Measurements from ENCODE around the gene ITFG2. TPM values are rescaled to one million over a fixed set of nuclear protein-coding genes. Genes with fewer than 3 reads are reported as not detected.

Gene ITFG2
- total RNA-seq, 3 donors from 2014 or later, result 22.2 to 48.9 (median 35.1) TPM

GRCh38 chr12:2795291-2796186 is 16.9 kb upstream of the ITFG2 start:
- DNase-seq (ENCODE audit: low spot score in 2 of 2), result peak; percentile 56 to 83
- H3K27me3 ChIP-seq, result no peaks in the 10 kb centered on the region
- peak overlapping the region; percentile 84 to 96 for H3K27ac ChIP-seq
- H3K36me3 ChIP-seq, result no peaks in the 10 kb centered on the region
- H3K9me3 ChIP-seq, result no peaks in the 10 kb centered on the region
- TF ChIP-seq POLR2AphosphoS5 (IDR thresholded peaks at IDR 0.05), result peak in 2 of 3 donors; percentile 15 to 34
- no peak for TF ChIP-seq POLR2A (IDR thresholded peaks at IDR 0.05)
- peak overlapping the region; percentile 89 to 96 (median 92) for H3K4me3 ChIP-seq
- peaks cover 0 to 15% of the 10 kb centered on the region in 2 donors for H3K4me1 ChIP-seq
- intact Hi-C loops (cut with DNase I; ENCODE audit: low total_unique reads), result no loop called here

DNA sequence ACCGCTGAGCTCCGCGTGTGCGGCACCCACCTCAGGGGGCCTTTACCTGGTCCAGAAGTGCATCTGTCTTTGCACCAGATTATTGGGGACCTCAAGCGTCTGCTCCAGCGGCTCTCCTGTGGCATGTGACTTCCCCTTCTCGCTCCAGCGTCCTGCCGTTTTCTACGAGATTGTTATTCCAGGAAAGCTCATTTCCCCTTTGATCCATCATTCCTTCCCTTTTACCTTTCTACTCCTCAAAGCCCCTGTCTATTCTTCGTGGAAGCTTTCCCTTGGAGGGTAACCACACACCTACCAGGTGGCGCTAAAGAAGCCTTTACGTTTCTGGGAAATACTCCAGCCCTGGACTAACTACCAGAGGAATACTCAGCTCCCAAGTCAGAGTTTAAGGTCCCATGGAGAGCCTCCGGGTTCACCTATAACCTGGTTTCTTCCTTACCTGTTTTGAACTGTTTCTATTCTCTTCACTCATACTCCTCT is 16.2 kb upstream of the ITFG2 start:
- intact Hi-C loops (cut with DNase I; ENCODE audit: low total_unique reads), result no loop called here
- Histone ChIP-seq H3K4me1 (peaks cover 4 to 21% of the 10 kb centered on the region in 2 donors), H3K27me3 (no peaks in the 10 kb centered on the region), H3K27ac (peak overlapping the region; percentile 79 to 96), H3K9me3 (no peaks in the 10 kb centered on the region), H3K4me3 (peak overlapping the region; percentile 89 to 96 (median 92)), H3K36me3 (no peaks in the 10 kb centered on the region)
- no peak for DNase-seq (ENCODE audit: low spot score in 2 of 2)
- TF ChIP-seq POLR2A (IDR thresholded peaks at IDR 0.05) (no peak), CTCF (IDR thresholded peaks at IDR 0.05) (no peak), POLR2AphosphoS5 (IDR thresholded peaks at IDR 0.05) (no peak)

- H3K9me3 ChIP-seq, result no peaks in the 10 kb centered on the region
- no peaks in the 10 kb centered on the region for H3K36me3 ChIP-seq
- intact Hi-C loops (cut with DNase I; ENCODE audit: low total_unique reads), result no loop called here
- H3K27me3 ChIP-seq, result no peaks in the 10 kb centered on the region
- TF ChIP-seq POLR2A (IDR thresholded peaks at IDR 0.05) (no peak), POLR2AphosphoS5 (IDR thresholded peaks at IDR 0.05) (no peak), CTCF (IDR thresholded peaks at IDR 0.05) (no peak)
- H3K4me3 ChIP-seq, result no peak overlapping the region
- peaks cover 4 to 24% of the 10 kb centered on the region in 2 donors for H3K4me1 ChIP-seq
- no peak for DNase-seq (ENCODE audit: low spot score in 2 of 2)
- peak overlapping the region; percentile 17 to 20 for H3K27ac ChIP-seq
Observed at GRCh38 chr12:2797721-2798418, 14.6 kb upstream of the ITFG2 start.

DNA sequence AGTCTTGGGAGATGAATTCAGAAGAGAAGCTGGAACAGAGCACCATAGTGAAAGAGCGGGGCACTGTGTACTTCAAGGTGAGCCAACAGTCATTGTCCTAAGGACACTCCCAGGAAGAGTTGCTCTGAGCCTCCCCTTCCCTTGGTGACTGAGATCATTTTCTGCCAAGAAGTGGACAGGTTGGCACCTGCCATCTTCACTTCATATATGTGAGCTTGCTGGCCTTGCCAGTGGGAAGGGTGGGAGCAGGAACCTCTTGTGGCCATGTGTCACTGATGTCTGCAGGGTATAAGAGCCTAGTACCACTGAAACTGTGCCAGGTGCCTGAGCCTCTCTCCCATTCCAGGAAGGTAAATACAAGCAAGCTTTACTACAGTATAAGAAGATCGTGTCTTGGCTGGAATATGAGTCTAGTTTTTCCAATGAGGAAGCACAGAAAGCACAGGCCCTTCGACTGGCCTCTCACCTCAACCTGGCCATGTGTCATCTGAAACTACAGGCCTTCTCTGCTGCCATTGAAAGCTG is 12.4 kb upstream of the ITFG2 start:
- H3K27ac ChIP-seq, result peak overlapping the region; percentile 64 to 72
- H3K4me1 ChIP-seq, result peaks cover 4 to 24% of the 10 kb centered on the region in 2 donors
- no peaks in the 10 kb centered on the region for H3K27me3 ChIP-seq
- H3K36me3 ChIP-seq, result peaks cover 5% of the 10 kb centered on the region
- no peak for DNase-seq (ENCODE audit: low spot score in 2 of 2)
- intact Hi-C loops (cut with DNase I; ENCODE audit: low total_unique reads), result no loop called here
- no peaks in the 10 kb centered on the region for H3K9me3 ChIP-seq
- H3K4me3 ChIP-seq, result no peak overlapping the region
- TF ChIP-seq CTCF (IDR thresholded peaks at IDR 0.05) (no peak), POLR2AphosphoS5 (IDR thresholded peaks at IDR 0.05) (no peak), POLR2A (IDR thresholded peaks at IDR 0.05) (no peak)

GRCh38 chr12:2801044-2801783 is 11.3 kb upstream of the ITFG2 start:
- no peak for DNase-seq (ENCODE audit: low spot score in 2 of 2)
- TF ChIP-seq CTCF (IDR thresholded peaks at IDR 0.05) (no peak), POLR2A (IDR thresholded peaks at IDR 0.05) (no peak), POLR2AphosphoS5 (IDR thresholded peaks at IDR 0.05) (no peak)
- H3K27me3 ChIP-seq, result no peaks in the 10 kb centered on the region
- peak overlapping the region; percentile 64 to 72 for H3K27ac ChIP-seq
- H3K4me3 ChIP-seq, result no peak overlapping the region
- H3K9me3 ChIP-seq, result no peaks in the 10 kb centered on the region
- H3K4me1 ChIP-seq, result peaks cover 4 to 21% of the 10 kb centered on the region in 2 donors
- intact Hi-C loops (cut with DNase I; ENCODE audit: low total_unique reads), result no loop called here
- H3K36me3 ChIP-seq, result peaks cover 5% of the 10 kb centered on the region

Data from breast epithelium (tissue), 4 donors.